Brain microvascular endothelial cell (primary cell): ENCODE measurements around the gene RNU6-8.
A peak's percentile ranks its signal among the peaks of the same experiment; 100 is the strongest.

Experiments
- DNase-seq: peaks from one replicate; pipeline ENCODE4 v3.0.0-alpha.2; 2020
- H3K27ac ChIP-seq: fragments of 250-450 bp; sonication (Bioruptor Pico); 2 replicates; pipeline ENCODE4 v1.5.1; 2020; ENCODE audit warnings: mild to moderate bottlenecking, moderate library complexity
- H3K27me3 ChIP-seq: fragments of 250-450 bp; sonication (Bioruptor Pico); replicated peaks from 2 replicates; pipeline ENCODE4 v1.5.1; 2020; ENCODE audit warnings: mild to moderate bottlenecking
- H3K36me3 ChIP-seq: fragments of 250-450 bp; sonication (Bioruptor Pico); replicated peaks from 2 replicates; pipeline ENCODE4 v1.5.1; 2020; ENCODE audit warnings: mild to moderate bottlenecking
- H3K4me3 ChIP-seq: 2 replicates; pipeline ENCODE4 v1.5.1; 2011; ENCODE audit warnings: low read depth, mild to moderate bottlenecking, control low read depth, low read length, moderate library complexity
- in situ Hi-C: cut with HindIII; loops from 2 replicates; pipeline ENCODE4 v1.10.0; 2017; ENCODE audit warnings: low sequenced_read_pairs, low pct_ligation_motif_present
- TF ChIP-seq, protein P1 (sequence below): IDR thresholded peaks from 2 replicates; pipeline ENCODE4 v1.5.1; 2011; ENCODE audit warnings: low read depth, mild to moderate bottlenecking, moderate library complexity, low read length, control low read depth, inconsistent platforms; ENCODE audit errors: missing control alignments

Gene RNU6-8

DNA sequence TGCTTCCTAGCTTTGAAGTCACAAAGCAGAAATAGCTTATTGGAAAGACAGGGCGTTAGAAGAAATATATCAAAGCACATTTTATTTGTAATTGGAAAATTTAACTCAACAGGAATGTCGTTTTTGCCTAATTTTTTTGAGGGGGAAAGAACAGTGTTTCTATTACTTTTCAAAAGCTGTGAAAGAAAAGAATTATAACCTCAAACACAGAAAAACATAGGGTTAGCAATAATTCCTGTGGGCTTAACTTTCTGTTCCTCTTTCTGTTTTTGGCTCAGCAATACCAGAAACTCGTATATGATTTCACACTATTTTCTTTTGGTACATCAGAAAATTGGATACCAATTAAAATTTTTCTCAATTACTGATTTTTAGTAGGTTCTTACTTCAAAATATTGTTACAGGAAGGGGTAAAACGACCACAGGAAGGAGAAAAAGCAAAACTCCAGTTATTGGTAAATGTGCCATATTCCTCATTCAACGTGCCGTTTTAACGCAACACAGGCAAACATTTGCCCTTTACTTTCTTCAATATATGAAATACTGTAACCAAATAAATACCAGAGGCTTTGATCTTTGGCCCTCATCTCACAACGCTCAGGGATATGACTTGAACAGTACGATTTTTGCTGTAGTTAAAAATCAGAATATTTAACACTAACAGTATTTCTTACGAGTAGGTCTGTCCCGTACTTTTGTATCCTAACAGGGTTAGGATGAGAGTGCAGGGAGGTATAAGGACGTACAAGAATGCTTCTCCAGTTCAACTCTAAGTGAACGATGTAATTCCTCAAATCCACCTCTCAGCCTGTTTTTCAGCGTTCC lies 2.5 kb downstream of the RNU6-8 start:
- TF ChIP-seq, protein P1, sequence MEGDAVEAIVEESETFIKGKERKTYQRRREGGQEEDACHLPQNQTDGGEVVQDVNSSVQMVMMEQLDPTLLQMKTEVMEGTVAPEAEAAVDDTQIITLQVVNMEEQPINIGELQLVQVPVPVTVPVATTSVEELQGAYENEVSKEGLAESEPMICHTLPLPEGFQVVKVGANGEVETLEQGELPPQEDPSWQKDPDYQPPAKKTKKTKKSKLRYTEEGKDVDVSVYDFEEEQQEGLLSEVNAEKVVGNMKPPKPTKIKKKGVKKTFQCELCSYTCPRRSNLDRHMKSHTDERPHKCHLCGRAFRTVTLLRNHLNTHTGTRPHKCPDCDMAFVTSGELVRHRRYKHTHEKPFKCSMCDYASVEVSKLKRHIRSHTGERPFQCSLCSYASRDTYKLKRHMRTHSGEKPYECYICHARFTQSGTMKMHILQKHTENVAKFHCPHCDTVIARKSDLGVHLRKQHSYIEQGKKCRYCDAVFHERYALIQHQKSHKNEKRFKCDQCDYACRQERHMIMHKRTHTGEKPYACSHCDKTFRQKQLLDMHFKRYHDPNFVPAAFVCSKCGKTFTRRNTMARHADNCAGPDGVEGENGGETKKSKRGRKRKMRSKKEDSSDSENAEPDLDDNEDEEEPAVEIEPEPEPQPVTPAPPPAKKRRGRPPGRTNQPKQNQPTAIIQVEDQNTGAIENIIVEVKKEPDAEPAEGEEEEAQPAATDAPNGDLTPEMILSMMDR: no peak

DNA sequence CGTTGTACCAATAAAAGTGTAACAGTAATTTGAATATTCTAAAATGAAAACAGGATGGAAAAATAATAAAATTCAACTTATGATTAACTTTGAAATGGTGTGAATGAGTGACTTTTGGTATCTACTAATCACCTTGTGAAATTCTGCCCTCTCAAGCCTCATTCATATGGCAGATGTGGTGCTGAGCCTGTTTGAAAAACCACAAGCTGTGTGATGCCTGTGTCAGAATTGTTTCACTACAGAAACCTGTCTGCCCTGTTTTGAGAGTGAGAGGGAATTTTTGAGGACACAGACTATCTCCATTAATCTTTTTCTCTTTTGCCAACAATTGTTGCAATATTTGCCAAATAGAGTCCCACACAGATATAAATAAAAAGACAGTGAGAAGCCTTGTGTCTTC lies 5.2 kb downstream of the RNU6-8 start:
- Histone ChIP-seq H3K36me3 (no peaks in the 10 kb centered on the region), H3K27me3 (no peaks in the 10 kb centered on the region), H3K4me3 (no peak overlapping the region), H3K27ac (no peak overlapping the region)
- in situ Hi-C loops: no loop called here
- no peak for DNase-seq
- TF ChIP-seq, protein P1: no peak

More for the DNA sequence above, 2.5 kb downstream of the RNU6-8 start:
- DNase-seq: no peak
- Histone ChIP-seq H3K27me3 (no peaks in the 10 kb centered on the region), H3K27ac (no peak overlapping the region), H3K36me3 (no peaks in the 10 kb centered on the region), H3K4me3 (peak overlapping the region; percentile 76)
- in situ Hi-C loops: no loop called here

DNA sequence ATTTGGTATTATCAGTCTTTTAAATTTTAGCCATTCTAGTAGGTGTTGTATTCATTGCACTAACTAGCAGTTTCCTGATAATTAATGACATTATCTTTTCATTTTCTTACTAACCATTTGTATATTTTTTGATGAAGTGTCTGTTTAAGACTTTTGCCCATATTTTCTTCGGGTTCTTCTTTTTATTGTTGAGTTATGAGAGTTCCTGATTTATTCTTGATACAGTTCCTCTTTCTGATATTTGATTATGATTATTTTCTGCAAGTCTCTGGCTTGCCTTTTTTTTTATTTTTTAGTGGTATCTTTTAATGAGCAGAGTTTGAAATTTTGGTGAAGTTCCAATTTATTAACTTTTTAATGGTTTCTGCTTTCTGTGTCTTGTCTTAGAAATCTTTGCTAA lies 7.4 kb downstream of the RNU6-8 start:
- no peak overlapping the region for H3K4me3 ChIP-seq
- no peak overlapping the region for H3K27ac ChIP-seq
- in situ Hi-C loops: no loop called here
- no peak for DNase-seq
- no peaks in the 10 kb centered on the region for H3K27me3 ChIP-seq
- H3K36me3 ChIP-seq: no peaks in the 10 kb centered on the region
- TF ChIP-seq, protein P1: no peak

DNA sequence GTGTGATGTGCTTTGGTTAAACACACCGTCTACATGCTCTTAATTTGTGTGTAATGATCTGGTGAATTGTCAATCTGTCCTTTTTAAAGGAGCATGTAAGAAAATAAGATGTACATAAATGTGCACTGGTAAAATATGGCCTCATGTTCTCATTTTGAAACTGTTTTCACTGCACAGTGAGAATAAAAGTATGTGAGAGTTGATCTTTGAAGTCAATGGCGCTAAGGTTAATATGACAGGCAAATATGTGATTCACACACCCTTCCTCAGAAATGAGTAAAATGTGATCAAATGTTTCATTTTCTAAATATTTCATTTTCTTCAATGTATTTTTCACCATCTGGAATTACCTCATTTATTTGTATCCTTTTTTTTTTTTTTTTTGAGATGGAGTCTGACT lies 9.5 kb downstream of the RNU6-8 start:
- in situ Hi-C loops: no loop called here
- no peak overlapping the region for H3K27ac ChIP-seq
- no peak for DNase-seq
- no peaks in the 10 kb centered on the region for H3K36me3 ChIP-seq
- TF ChIP-seq, protein P1: no peak
- no peak overlapping the region for H3K4me3 ChIP-seq
- no peaks in the 10 kb centered on the region for H3K27me3 ChIP-seq

DNA sequence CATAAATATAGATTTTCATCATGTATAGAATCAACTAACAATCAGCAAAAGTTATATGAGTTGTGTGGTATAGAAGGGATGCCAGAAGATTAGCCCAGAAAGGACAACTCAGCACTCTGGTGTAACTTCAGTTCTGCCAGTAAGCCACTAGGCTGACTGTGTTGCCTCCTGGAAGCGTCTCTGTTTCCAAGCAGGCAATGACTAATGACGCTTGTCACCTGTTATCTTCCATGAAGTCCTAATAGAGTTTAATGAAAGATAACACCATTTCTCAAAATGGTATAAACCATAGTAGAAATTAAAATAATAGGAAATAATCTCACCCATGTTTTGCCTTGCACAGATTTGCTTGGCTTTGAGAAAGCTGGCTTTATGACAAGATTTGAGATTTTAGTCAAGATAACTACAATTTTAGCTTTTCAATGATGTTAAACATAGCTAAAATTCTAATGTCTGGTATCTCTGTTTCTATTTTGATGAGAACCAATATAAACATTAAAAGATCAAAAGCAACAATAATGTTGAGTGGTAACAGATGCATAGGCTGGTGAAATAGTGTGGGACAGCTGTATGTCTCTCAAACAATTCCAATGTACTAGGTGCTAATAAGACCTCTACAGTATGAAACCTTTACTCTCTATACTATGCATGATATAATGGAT lies 10.2 kb downstream of the RNU6-8 start:
- in situ Hi-C loops: no loop called here
- TF ChIP-seq, protein P1: no peak
- Histone ChIP-seq H3K36me3 (no peaks in the 10 kb centered on the region), H3K27ac (no peak overlapping the region), H3K27me3 (no peaks in the 10 kb centered on the region), H3K4me3 (no peak overlapping the region)
- DNase-seq: no peak

DNA sequence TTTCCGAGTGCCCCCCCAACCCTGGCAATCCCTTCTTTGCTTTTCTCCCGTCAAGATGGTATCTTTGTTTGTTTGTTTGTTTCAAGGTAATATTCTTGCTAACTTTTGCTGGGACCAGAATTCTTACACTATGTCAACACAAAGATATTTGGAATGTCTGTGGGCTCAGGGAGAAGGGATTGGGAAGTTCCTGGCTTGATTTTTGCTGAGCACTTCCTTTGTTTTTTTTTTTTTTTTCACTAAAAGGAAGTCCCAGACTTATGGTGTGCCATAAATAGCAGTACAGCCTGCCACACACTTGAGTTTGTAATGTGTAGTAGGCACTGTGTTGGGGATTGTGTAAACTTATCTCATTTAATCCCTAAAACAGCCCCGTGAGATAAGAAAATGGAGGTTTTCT lies 12.4 kb downstream of the RNU6-8 start:
- in situ Hi-C loops: no loop called here
- Histone ChIP-seq H3K27me3 (no peaks in the 10 kb centered on the region), H3K4me3 (no peak overlapping the region), H3K36me3 (no peaks in the 10 kb centered on the region), H3K27ac (no peak overlapping the region)
- TF ChIP-seq, protein P1: no peak
- DNase-seq: no peak
